SK-N-MC (cell line): Measurements from ENCODE around the gene RYR1.
"Not testable (repeated sequence)": the region's sequence is repeated elsewhere in the genome, so short reads cannot be mapped to it uniquely, and the experiment has no call there.

Experiments
- DNase-seq: peaks from one replicate; pipeline ENCODE4 v3.0.0-alpha.2; 2011; ENCODE audit warnings: low read depth, low spot score
- H3K27ac ChIP-seq: fragments of 200-600 bp; sonication (generic); 2 replicates; pipeline ENCODE4 v1.5.1; 2016; ENCODE audit warnings: mixed run types
- H3K36me3 ChIP-seq: fragments of 200-600 bp; sonication (generic); 2 replicates; pipeline ENCODE4 v1.6.1; 2017; ENCODE audit warnings: antibody characterized with exemption, low read length, mixed read lengths; ENCODE audit not compliant: insufficient read depth
- H3K4me3 ChIP-seq: fragments of 200-600 bp; sonication (generic); 2 replicates; pipeline ENCODE4 v1.5.1; 2016
- H3K9ac ChIP-seq: fragments of 200-600 bp; sonication (generic); 2 replicates; pipeline ENCODE4 v1.8.0; 2017; ENCODE audit warnings: mixed run types, mixed read lengths; ENCODE audit not compliant: insufficient read length
- H3K9me3 ChIP-seq: fragments of 200-600 bp; sonication (generic); 2 replicates; pipeline ENCODE4 v1.6.1; 2017; ENCODE audit warnings: low read depth, mild to moderate bottlenecking, antibody characterized with exemption, low read length, moderate library complexity, mixed read lengths
- EZH2 ChIP-seq: fragments of 200-600 bp; sonication (generic); IDR thresholded peaks from one replicate; pipeline ENCODE4 v1.6.1; 2017; ENCODE audit warnings: antibody characterized with exemption
- FOXP2 ChIP-seq: optimal IDR thresholded peaks from 2 replicates; pipeline ENCODE3; 2011; ENCODE audit warnings: mild to moderate bottlenecking, moderate library complexity; ENCODE audit not compliant: insufficient read depth; ENCODE audit errors: extremely low read length, control extremely low read depth
- POLR2AphosphoS5 ChIP-seq: IDR thresholded peaks from 2 replicates; pipeline ENCODE4 v1.6.1; 2012; ENCODE audit warnings: mild to moderate bottlenecking, low read depth, low read length, borderline replicate concordance

The RYR1 gene

GRCh38 chr19:38485541-38486285, 52.2 kb downstream of the RYR1 start:
- no peak overlapping the region for H3K27ac ChIP-seq
- H3K4me3 ChIP-seq, result no peak overlapping the region
- DNase-seq, result no peak
- no peaks in the 10 kb centered on the region for H3K9me3 ChIP-seq
- no peaks in the 10 kb centered on the region for H3K36me3 ChIP-seq
- H3K9ac ChIP-seq, result no peak overlapping the region
- TF ChIP-seq POLR2AphosphoS5 (no peak), EZH2 (no peak), FOXP2 (no peak)

GRCh38 chr19:38486731-38487336, 53.3 kb downstream of the RYR1 start:
- H3K36me3 ChIP-seq, result no peaks in the 10 kb centered on the region
- no peaks in the 10 kb centered on the region for H3K9me3 ChIP-seq
- no peak for DNase-seq
- no peak overlapping the region for H3K27ac ChIP-seq
- TF ChIP-seq FOXP2, result no peak
- no peak overlapping the region for H3K9ac ChIP-seq
- no peak overlapping the region for H3K4me3 ChIP-seq

GRCh38 chr19:38488096-38488495, 54.6 kb downstream of the RYR1 start:
- Histone ChIP-seq H3K36me3 (no peaks in the 10 kb centered on the region), H3K9me3 (no peaks in the 10 kb centered on the region), H3K27ac (no peak overlapping the region), H3K4me3 (no peak overlapping the region), H3K9ac (no peak overlapping the region)
- no peak for TF ChIP-seq FOXP2
- TF ChIP-seq EZH2, result no peak
- TF ChIP-seq POLR2AphosphoS5, result no peak
- no peak for DNase-seq

- DNase-seq, result no peak
- no peak overlapping the region for H3K4me3 ChIP-seq
- TF ChIP-seq FOXP2, result no peak
- TF ChIP-seq POLR2AphosphoS5, result no peak
- TF ChIP-seq EZH2, result no peak
- H3K27ac ChIP-seq, result no peak overlapping the region
- H3K9me3 ChIP-seq, result no peaks in the 10 kb centered on the region
- no peaks in the 10 kb centered on the region for H3K36me3 ChIP-seq
- H3K9ac ChIP-seq, result no peak overlapping the region
Observed at GRCh38 chr19:38488776-38489481, 55.4 kb downstream of the RYR1 start.

GRCh38 chr19:38490861-38491260, 57.4 kb downstream of the RYR1 start:
- Histone ChIP-seq H3K4me3 (no peak overlapping the region), H3K9me3 (no peaks in the 10 kb centered on the region), H3K9ac (no peak overlapping the region), H3K36me3 (no peaks in the 10 kb centered on the region), H3K27ac (no peak overlapping the region)
- no peak for DNase-seq
- no peak for TF ChIP-seq POLR2AphosphoS5
- TF ChIP-seq FOXP2, result no peak
- no peak for TF ChIP-seq EZH2

- DNase-seq, result no peak
- no peak for TF ChIP-seq EZH2
- H3K9ac ChIP-seq, result no peak overlapping the region
- H3K27ac ChIP-seq, result no peak overlapping the region
- H3K36me3 ChIP-seq, result no peaks in the 10 kb centered on the region
- no peak overlapping the region for H3K4me3 ChIP-seq
- H3K9me3 ChIP-seq, result no peaks in the 10 kb centered on the region
Observed at GRCh38 chr19:38492181-38492813, 58.8 kb downstream of the RYR1 start.

- TF ChIP-seq POLR2AphosphoS5 (no peak), FOXP2 (no peak), EZH2 (no peak)
- Histone ChIP-seq H3K9ac (no peak overlapping the region), H3K36me3 (no peaks in the 10 kb centered on the region), H3K27ac (no peak overlapping the region), H3K9me3 (no peaks in the 10 kb centered on the region), H3K4me3 (no peak overlapping the region)
- DNase-seq, result no peak
Observed at GRCh38 chr19:38494379-38494778, 60.9 kb downstream of the RYR1 start.

- H3K4me3 ChIP-seq, H3K9me3 ChIP-seq, H3K27ac ChIP-seq, H3K9ac ChIP-seq, DNase-seq, H3K36me3 ChIP-seq: not testable (repeated sequence)
Observed at GRCh38 chr19:38495375-38495774, 61.9 kb downstream of the RYR1 start.
